ENCODE measurements around the gene CCNC. TPM values are rescaled to one million over a fixed set of nuclear protein-coding genes. Genes with fewer than 3 reads are reported as not detected.

The CCNC gene
- total RNA-seq, 1 experiment from 2014 or later: 94.6 TPM

DNA sequence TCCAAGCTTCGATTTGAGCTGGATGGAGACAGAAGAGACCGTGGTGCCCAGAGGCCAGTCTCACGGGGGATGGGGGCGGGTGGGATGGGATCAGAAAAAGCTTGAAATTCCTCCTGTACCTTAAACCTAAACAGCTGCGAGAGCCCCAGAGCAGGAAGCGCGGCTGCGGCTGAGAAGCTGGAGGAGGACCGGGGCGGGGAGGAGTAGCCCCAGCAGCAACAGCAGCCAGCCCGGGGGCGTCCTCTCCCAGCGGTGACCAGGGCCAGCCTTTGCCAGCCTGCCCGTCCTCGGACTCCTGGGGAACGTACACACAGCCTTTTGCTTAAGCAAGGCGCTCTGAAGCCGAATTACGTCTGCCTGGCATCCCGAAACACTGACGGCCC, 20.8 kb upstream of the CCNC start:
- no peaks in the 10 kb centered on the region for H3K36me3 Mint-ChIP-seq (ENCODE audit: insufficient read depth, unreplicated experiment)

DNA sequence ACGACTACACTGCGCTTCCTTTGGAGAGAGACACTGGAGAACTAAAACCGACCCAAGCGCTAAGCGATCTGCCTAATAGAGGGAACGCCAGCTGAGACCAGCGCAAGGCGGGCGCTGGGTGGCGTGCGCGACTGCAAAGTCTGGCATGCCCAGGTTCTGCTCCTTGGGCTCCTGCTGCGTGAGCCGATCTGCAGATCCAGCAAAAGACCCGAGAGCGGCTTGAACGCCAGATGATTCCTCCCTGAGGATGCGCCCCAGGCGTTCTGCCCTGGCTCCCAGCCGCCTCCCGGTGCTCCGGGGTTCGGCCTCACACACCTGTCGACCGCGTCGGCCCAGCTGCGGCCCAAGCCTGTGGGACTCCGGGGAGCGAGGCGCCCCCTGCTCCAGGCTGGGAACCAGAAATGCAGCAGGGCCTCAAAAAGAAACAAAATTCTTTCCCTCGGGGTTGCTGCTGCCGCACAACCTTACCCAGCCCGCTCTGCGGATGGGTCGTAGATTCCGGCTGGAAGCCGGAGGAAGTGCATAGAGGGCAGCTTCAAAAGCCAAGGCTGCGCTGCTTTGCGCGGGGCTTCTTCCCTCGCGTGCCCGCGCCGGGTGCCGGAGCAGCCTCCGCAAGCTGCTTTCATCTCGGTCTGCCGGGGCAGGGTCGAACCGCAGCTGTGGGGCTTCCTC, 20.3 kb upstream of the CCNC start:
- Mint-ChIP-seq H3K27ac (ENCODE audit: unreplicated experiment) (no peak overlapping the region), H3K9me3 (ENCODE audit: unreplicated experiment) (no peaks in the 10 kb centered on the region), H3K36me3 (ENCODE audit: insufficient read depth, unreplicated experiment) (no peaks in the 10 kb centered on the region), H3K27me3 (ENCODE audit: insufficient read depth, unreplicated experiment) (peaks cover 23% of the 10 kb centered on the region), H3K4me3 (ENCODE audit: unreplicated experiment) (peak overlapping the region; percentile 84), H3K4me1 (ENCODE audit: low read depth, unreplicated experiment) (no peaks in the 10 kb centered on the region)
- ChIA-PET POLR2A (interaction anchor here (0.5 kb wide), 1 partner anchor 21 kb away, joined by 3 read pairs; no protein-coding TSS in a partner anchor), CTCF (interaction anchor here (0.5 to 1.6 kb wide), 6 partner anchors 17 to 1631 kb away, joined by 3 to 7 read pairs (median 4); partner anchors contain the start of gene PRDM13)
- no peaks in the 10 kb centered on the region for H3K36me3 ChIP-seq (ENCODE audit: control insufficient read depth, insufficient read depth, low read length)
- intact Hi-C loops (cut with micrococcal nuclease; ENCODE audit: unreplicated experiment): loop anchor here (1.0 to 2.0 kb wide), 5 partner anchors 26 to 234 kb away; no protein-coding TSS in a partner anchor
- no peaks in the 10 kb centered on the region for H3K4me1 ChIP-seq
- BruUV-seq (replicated peaks): no TSS peak
- H3K4me3 ChIP-seq (ENCODE audit: low read depth, low read length): peak overlapping the region; percentile 42
- DNase-seq: peak; percentile 76 to 81
- H3K9me3 ChIP-seq: no peaks in the 10 kb centered on the region
- TF ChIP-seq, protein P1, sequence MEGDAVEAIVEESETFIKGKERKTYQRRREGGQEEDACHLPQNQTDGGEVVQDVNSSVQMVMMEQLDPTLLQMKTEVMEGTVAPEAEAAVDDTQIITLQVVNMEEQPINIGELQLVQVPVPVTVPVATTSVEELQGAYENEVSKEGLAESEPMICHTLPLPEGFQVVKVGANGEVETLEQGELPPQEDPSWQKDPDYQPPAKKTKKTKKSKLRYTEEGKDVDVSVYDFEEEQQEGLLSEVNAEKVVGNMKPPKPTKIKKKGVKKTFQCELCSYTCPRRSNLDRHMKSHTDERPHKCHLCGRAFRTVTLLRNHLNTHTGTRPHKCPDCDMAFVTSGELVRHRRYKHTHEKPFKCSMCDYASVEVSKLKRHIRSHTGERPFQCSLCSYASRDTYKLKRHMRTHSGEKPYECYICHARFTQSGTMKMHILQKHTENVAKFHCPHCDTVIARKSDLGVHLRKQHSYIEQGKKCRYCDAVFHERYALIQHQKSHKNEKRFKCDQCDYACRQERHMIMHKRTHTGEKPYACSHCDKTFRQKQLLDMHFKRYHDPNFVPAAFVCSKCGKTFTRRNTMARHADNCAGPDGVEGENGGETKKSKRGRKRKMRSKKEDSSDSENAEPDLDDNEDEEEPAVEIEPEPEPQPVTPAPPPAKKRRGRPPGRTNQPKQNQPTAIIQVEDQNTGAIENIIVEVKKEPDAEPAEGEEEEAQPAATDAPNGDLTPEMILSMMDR (IDR thresholded peaks at IDR 0.05; ENCODE audit: insufficient read depth in 1 of 2, low read depth in 1 of 2, low read length in 1 of 2, severe bottlenecking in 1 of 2, unreplicated experiment in 1 of 2): peak; percentile 33 to 67
- peaks cover 2% of the 10 kb centered on the region; the same call in 1 of the 2 replicates for H3K27me3 ChIP-seq (replicated peaks; ENCODE audit: control insufficient read depth, insufficient read depth, low read length)

More for the DNA sequence above, 20.8 kb upstream of the CCNC start:
- peaks cover 24% of the 10 kb centered on the region for H3K27me3 Mint-ChIP-seq (ENCODE audit: insufficient read depth, unreplicated experiment)
- TF ChIP-seq, protein P1 (IDR thresholded peaks at IDR 0.05; ENCODE audit: insufficient read depth in 1 of 2, low read depth in 1 of 2, low read length in 1 of 2, severe bottlenecking in 1 of 2, unreplicated experiment in 1 of 2): no peak
- H3K4me1 Mint-ChIP-seq (ENCODE audit: low read depth, unreplicated experiment): no peaks in the 10 kb centered on the region
- H3K4me1 ChIP-seq: no peaks in the 10 kb centered on the region
- no TSS peak for BruUV-seq (replicated peaks)
- H3K27ac Mint-ChIP-seq (ENCODE audit: unreplicated experiment): no peak overlapping the region
- ChIA-PET CTCF (interaction anchor here (1.1 to 1.6 kb wide), 4 partner anchors 17 to 254 kb away, joined by 3 to 7 read pairs (median 4); partner anchors contain the start of gene PRDM13), POLR2A (no interaction called here)
- intact Hi-C loops (cut with micrococcal nuclease; ENCODE audit: unreplicated experiment): loop anchor here (2.0 kb wide), 2 partner anchors 26 to 234 kb away; no protein-coding TSS in a partner anchor
- peaks cover 2% of the 10 kb centered on the region; the same call in 1 of the 2 replicates for H3K27me3 ChIP-seq (replicated peaks; ENCODE audit: control insufficient read depth, insufficient read depth, low read length)
- peak in 1 of 2 experiments; percentile 18 for DNase-seq
- H3K4me3 Mint-ChIP-seq (ENCODE audit: unreplicated experiment): peak overlapping the region; percentile 84
- peak overlapping the region; percentile 42 for H3K4me3 ChIP-seq (ENCODE audit: low read depth, low read length)
- H3K9me3 Mint-ChIP-seq (ENCODE audit: unreplicated experiment): no peaks in the 10 kb centered on the region
- no peaks in the 10 kb centered on the region for H3K36me3 ChIP-seq (ENCODE audit: control insufficient read depth, insufficient read depth, low read length)
- no peaks in the 10 kb centered on the region for H3K9me3 ChIP-seq

DNA sequence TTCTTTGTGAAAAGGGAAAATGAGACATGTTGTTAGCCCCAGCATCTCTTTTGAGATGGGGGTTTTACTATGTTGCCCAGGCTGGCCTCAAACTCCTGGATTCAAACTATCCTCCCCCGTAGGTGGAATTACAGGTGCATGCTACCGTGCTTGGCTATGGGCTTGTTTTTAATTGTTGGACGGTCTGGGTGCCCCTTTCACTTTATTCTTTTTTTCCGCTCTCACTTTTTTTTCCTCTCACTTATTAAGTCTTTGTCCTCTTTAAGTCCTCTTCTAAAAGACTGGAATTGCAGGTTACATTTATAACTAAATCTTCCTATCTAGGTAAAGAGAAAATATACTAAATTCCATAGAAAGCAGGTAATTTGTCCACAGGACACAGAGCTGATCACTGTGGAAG, 19.3 kb upstream of the CCNC start:
- POLR2A ChIA-PET: no interaction called here
- Mint-ChIP-seq H3K27me3 (ENCODE audit: insufficient read depth, unreplicated experiment) (peaks cover 20% of the 10 kb centered on the region), H3K4me3 (ENCODE audit: unreplicated experiment) (no peak overlapping the region), H3K9me3 (ENCODE audit: unreplicated experiment) (no peaks in the 10 kb centered on the region), H3K4me1 (ENCODE audit: low read depth, unreplicated experiment) (no peaks in the 10 kb centered on the region), H3K36me3 (ENCODE audit: insufficient read depth, unreplicated experiment) (no peaks in the 10 kb centered on the region), H3K27ac (ENCODE audit: unreplicated experiment) (no peak overlapping the region)
- peaks cover 2% of the 10 kb centered on the region; the same call in 1 of the 2 replicates for H3K27me3 ChIP-seq (replicated peaks; ENCODE audit: control insufficient read depth, insufficient read depth, low read length)
- no peaks in the 10 kb centered on the region for H3K9me3 ChIP-seq
- no peaks in the 10 kb centered on the region for H3K4me1 ChIP-seq
- TF ChIP-seq, protein P1 (IDR thresholded peaks at IDR 0.05; ENCODE audit: insufficient read depth in 1 of 2, low read depth in 1 of 2, low read length in 1 of 2, severe bottlenecking in 1 of 2, unreplicated experiment in 1 of 2): no peak
- DNase-seq: no peak
- no peak overlapping the region for H3K4me3 ChIP-seq (ENCODE audit: low read depth, low read length)
- CTCF ChIA-PET: interaction anchor here (0.5 to 1.6 kb wide), 3 partner anchors 16 to 1630 kb away, joined by 3 to 7 read pairs (median 6); no protein-coding TSS in a partner anchor
- BruUV-seq (replicated peaks): no TSS peak
- intact Hi-C loops (cut with micrococcal nuclease; ENCODE audit: unreplicated experiment): loop anchor here (1.0 to 2.0 kb wide), 5 partner anchors 27 to 235 kb away; no protein-coding TSS in a partner anchor
- H3K36me3 ChIP-seq (ENCODE audit: control insufficient read depth, insufficient read depth, low read length): no peaks in the 10 kb centered on the region

Measured in Caco-2 (cell line).